Panc1 (cell line): ENCODE data around the gene DAZAP1.

ENCODE experiments used
- POLR2AphosphoS5 ChIP-seq: IDR thresholded peaks from 2 replicates; pipeline ENCODE4 v1.6.1; 2012; ENCODE audit warnings: mild to moderate bottlenecking, low read depth, low read length, moderate library complexity
- SIN3A ChIP-seq: IDR thresholded peaks from 2 replicates; pipeline ENCODE4 v1.6.1; 2012; ENCODE audit warnings: low read depth, mild to moderate bottlenecking, low read length, moderate library complexity, borderline replicate concordance; ENCODE audit not compliant: insufficient read depth
- TCF7L2 ChIP-seq: IDR thresholded peaks from 2 replicates; pipeline ENCODE4 v1.6.1; 2011; ENCODE audit warnings: mild to moderate bottlenecking, low read depth, low read length, inconsistent platforms
- TF ChIP-seq, protein P1 (sequence below): fragments of 450-650 bp; IDR thresholded peaks from 2 replicates; pipeline ENCODE4 v1.5.1; 2017; ENCODE audit warnings: mild to moderate bottlenecking
- TF ChIP-seq, protein P2 (sequence below), 2 experiments: IDR thresholded peaks; 2 replicates each; pipeline ENCODE4 v1.6.1; 2011 to 2012; ENCODE audit warnings: low read depth in 2 of 2, control low read depth in 1 of 2, low read length in 1 of 2, mild to moderate bottlenecking in 1 of 2, moderate library complexity in 1 of 2; ENCODE audit not compliant: insufficient read depth in 1 of 2

DNA sequence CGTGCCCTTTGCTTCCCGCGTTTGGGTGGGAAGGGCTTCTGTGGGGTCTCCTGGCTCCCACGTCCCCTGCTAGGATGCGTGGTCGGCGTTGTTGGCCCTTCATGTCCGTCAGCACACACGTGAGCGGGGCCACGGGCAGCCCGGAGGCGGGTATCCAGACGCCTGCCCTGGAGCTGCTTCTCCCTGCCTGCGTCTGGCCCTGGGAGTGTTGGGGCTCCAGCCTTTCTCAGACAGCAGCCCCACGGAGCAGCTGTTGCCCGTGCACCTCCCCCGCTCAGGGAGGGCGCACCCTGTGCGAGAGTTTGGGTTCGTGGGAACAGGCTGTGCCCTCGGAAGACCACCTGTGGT is 14.5 kb downstream of the DAZAP1 start:
- TF ChIP-seq POLR2AphosphoS5, result no peak
- TF ChIP-seq, protein P1, sequence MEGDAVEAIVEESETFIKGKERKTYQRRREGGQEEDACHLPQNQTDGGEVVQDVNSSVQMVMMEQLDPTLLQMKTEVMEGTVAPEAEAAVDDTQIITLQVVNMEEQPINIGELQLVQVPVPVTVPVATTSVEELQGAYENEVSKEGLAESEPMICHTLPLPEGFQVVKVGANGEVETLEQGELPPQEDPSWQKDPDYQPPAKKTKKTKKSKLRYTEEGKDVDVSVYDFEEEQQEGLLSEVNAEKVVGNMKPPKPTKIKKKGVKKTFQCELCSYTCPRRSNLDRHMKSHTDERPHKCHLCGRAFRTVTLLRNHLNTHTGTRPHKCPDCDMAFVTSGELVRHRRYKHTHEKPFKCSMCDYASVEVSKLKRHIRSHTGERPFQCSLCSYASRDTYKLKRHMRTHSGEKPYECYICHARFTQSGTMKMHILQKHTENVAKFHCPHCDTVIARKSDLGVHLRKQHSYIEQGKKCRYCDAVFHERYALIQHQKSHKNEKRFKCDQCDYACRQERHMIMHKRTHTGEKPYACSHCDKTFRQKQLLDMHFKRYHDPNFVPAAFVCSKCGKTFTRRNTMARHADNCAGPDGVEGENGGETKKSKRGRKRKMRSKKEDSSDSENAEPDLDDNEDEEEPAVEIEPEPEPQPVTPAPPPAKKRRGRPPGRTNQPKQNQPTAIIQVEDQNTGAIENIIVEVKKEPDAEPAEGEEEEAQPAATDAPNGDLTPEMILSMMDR, result no peak
- TF ChIP-seq, protein P2, sequence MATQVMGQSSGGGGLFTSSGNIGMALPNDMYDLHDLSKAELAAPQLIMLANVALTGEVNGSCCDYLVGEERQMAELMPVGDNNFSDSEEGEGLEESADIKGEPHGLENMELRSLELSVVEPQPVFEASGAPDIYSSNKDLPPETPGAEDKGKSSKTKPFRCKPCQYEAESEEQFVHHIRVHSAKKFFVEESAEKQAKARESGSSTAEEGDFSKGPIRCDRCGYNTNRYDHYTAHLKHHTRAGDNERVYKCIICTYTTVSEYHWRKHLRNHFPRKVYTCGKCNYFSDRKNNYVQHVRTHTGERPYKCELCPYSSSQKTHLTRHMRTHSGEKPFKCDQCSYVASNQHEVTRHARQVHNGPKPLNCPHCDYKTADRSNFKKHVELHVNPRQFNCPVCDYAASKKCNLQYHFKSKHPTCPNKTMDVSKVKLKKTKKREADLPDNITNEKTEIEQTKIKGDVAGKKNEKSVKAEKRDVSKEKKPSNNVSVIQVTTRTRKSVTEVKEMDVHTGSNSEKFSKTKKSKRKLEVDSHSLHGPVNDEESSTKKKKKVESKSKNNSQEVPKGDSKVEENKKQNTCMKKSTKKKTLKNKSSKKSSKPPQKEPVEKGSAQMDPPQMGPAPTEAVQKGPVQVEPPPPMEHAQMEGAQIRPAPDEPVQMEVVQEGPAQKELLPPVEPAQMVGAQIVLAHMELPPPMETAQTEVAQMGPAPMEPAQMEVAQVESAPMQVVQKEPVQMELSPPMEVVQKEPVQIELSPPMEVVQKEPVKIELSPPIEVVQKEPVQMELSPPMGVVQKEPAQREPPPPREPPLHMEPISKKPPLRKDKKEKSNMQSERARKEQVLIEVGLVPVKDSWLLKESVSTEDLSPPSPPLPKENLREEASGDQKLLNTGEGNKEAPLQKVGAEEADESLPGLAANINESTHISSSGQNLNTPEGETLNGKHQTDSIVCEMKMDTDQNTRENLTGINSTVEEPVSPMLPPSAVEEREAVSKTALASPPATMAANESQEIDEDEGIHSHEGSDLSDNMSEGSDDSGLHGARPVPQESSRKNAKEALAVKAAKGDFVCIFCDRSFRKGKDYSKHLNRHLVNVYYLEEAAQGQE (IDR thresholded peaks at IDR 0.05; ENCODE audit: insufficient read depth in 1 of 2, low read depth in 2 of 2, low read length in 1 of 2), result no peak
- TF ChIP-seq SIN3A, result no peak
- TF ChIP-seq TCF7L2, result no peak
